Activated CD4-positive, CD25-positive, alpha-beta regulatory T cell treated with anti-CD3 and anti-CD28 coated beads, Interleukin-2, amount 50 U/mL, for 24 hours (primary cell): ENCODE measurements around the gene RYR2.

Source experiments
- ATAC-seq, 2 donors: fragments of 150-1000 bp; cut with Tn5 transposase; one replicate each; pipeline ENCODE4 v1.10.0; 2021; ENCODE audit warnings: mild to moderate bottlenecking in 1 of 2, moderate library complexity in 1 of 2

The RYR2 gene

DNA sequence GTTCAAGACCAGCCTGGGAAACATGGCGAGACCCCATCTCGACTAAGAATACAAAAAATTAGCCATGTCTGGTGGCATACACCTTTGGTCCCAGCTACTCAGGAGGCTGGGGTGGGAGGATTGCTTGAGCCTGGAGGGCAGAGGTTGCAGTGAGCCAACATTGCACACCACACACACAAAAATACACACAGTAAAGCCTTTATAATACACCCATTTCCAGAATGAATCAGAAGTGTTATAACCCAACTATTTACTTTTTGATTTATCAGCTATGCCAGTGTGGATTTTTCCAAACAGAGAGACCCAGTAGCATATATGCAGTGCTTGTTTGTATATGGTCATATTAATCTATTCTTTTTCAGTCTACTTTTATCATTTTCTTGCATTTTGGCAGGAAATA is 648.7 kb downstream of the RYR2 start:
- no peak for ATAC-seq

DNA sequence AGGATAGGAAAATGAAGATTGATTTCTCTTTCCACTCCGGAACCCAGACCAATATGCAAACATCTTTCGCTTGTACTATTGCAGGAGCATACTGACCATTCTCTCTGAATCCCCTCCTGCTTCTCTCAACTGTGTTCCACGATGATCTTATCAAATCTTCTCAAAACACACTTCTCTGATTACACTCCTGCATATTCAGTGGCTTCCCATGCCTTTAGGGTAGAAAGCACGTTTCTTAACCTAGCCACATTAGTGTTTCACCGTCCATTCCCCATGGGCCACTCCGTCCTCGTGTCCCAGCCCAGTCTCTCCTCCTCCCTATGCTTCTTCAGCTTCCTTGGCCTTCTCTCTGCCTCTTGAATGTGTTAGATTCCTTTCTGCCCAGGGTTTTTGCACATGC is 650.3 kb downstream of the RYR2 start:
- ATAC-seq = no peak

DNA sequence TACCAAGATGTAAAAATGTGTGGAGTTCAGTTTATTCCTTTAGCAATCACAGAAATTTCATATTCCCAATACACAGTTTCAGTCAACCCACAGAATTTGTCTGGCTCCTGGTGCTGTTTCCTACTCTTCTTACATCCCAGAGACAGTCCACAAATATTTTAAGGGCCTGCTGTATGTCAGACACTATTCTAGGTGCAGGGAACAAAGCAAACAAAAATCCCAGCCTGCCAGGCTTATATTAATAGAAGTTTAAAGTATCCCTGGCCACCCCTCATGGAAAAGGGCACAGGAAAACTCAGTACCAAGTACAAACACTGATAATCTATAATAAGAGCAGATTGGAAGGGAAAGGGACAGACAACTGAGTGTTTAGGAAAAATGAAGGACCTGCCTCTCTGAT is 653.9 kb downstream of the RYR2 start:
- ATAC-seq = no peak

DNA sequence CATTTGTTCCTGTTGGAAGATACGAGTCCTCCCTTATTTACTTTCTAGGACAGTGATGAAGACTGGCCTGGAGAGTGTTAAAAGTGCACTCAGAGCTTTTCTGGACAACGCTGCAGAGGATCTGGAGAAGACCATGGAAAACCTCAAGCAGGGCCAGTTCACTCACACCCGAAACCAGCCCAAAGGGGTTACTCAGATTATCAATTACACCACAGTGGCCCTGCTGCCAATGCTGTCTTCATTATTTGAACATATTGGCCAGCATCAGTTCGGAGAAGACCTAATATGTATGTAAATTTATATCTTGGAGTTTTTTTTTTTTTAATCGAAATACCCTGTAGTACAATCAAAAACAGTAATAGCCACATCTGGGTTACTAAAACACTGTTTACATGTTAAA is 658.2 kb downstream of the RYR2 start:
- ATAC-seq = no peak

DNA sequence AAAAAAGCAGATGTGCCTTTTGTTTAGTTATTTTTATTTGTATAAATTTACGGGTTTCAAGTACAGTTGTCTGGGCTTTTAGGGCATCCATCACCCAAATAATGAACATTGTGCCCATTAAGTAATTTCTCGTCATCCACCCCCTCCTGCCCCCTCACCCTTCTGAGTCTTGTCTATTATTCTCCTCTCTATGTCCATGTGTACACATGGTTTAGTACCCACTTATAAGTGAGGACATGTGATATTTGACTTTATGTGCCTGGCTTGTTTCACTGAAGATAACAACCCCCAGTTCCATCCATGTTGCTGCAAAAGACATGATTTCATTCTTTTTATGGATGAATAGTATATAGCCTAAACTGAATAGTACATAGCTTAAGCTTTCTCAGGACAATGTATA is 659.5 kb downstream of the RYR2 start:
- ATAC-seq = no peak

DNA sequence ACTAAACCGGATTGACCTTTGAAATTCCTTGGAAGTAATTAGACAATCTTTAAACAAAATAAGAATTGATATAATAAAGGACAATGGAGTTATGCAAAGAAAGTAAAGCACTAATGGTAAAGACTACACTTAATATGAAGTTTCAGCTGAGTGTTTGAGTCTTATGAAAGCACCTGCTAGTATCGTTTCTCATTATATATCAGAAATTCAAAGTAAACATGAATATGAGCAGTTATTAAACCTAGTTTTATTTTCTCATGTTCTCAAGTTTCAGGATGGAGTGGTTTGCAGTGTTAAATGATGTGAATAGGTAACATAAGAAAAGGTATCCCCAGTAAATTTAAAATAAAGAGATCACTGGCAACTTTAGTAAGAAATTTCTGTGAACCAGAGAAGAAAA is 660.2 kb downstream of the RYR2 start:
- ATAC-seq = no peak

DNA sequence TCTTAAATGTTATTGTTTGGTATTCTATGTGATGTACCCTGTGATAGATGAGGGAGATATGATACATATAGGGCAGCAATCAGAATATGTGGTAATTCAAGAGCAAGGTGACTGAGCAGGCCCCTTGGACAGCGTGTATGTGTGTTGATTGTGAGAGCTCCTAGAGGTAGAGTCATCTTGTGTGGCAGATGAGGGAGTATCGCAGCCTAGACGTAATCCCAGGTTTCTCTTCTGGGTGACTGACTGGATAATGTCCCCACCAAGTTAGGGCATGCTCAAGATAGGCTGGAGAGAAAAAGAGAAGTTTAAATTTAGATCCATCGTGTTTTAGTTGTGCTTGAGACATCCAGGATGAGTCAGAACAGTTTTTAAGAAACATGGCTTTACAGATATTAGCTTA is 663.5 kb downstream of the RYR2 start:
- ATAC-seq = no peak

DNA sequence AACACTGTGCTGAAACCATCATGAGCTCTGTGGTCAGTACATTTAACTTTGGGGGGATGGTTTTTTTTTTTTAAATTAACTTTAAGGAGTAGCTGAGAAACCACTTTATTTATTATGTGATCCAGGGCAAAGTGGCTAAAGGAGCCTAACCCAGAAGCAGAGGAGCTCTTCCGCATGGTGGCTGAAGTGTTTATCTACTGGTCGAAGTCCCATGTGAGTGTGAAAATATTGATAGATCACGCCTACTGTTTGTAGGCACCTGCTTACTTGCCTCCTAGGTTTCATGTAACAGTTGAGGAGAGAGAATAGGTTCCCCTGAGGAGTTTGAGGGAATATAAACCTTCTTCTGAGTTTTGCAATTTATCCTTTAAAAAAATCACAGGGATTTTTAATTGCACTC is 667.4 kb downstream of the RYR2 start:
- no peak for ATAC-seq

DNA sequence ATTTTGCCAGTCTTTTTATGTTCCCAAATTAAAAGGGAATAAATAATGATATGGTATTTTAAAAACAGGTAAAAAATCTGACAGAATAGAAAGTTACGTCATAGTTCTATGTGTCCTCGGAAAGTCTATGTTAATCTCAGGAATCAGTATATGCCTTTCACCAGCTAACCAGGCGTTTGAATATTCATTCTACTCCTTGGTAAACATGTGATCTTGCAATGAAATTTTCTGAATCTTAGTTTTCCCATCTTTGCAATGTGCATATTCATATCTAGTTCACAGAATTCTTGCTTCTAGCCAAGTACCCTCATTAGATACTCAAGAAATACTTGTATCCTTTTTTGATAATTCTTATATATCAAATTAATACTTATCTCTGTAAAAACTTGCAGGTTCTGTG is 669.3 kb downstream of the RYR2 start:
- ATAC-seq = no peak

DNA sequence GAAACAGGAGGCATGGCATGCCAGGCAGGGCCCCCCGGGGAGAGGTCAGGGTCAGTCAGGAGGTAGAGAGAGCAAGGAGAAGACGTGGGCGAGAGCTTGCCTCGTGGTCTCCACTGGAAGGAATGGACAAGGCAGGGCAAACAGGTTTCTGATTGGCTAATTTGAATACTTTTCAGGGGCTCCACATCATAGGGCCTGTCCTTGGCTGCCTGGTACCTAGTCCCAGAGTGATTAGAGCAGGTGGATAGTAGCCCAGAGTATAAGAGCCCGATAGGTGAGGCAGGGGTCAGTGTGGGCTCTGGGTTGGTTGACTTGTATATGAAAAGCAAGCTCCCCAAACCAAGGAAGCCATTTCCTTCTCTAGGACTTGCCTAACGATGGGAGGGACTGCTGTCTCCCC is 670.1 kb downstream of the RYR2 start:
- ATAC-seq = no peak

DNA sequence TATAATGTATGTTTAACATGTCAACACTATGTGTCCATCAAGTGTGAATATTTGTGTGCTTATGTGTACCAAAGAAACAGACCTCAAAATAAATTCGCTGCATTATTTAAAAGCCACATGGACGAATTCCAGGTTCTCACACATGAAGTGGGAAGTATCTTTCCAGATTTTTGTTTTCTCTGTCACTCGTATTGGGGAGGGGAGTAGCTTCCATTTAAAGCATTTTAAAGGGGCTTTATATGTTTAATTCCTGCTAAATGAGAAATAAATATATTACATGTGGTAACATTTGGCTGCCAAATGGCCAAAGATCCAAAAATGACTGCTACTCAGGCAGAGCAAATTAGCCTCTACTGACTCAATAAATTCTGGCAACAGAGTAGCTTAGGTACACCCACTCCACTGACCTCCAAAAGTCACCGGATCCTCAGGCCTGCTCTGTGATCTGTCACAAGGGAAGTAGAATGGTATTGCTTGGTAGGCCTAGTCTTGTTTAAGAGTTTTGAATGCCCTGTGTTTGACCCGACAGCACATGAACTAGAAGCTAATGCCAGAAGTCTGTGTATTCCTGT is 670.7 kb downstream of the RYR2 start:
- no peak for ATAC-seq

DNA sequence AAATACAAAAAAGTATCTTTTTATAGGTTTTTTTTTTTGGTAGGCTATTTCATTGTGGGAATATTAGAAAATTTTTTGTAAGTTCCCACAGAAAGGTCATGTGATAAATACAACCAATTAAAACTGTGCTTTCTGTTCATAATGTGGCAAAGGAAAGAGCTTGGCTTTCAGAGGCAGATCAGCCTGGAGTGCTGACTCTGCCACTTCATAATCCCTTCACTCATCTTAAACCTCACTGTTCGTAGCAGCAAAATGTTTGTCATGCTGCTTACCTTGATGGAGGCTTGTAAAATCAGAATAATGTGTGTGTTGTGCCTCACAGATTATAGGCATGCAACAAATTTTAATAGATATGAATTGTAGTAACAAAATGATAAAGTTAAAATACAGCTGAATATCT is 671.9 kb downstream of the RYR2 start:
- no peak for ATAC-seq

DNA sequence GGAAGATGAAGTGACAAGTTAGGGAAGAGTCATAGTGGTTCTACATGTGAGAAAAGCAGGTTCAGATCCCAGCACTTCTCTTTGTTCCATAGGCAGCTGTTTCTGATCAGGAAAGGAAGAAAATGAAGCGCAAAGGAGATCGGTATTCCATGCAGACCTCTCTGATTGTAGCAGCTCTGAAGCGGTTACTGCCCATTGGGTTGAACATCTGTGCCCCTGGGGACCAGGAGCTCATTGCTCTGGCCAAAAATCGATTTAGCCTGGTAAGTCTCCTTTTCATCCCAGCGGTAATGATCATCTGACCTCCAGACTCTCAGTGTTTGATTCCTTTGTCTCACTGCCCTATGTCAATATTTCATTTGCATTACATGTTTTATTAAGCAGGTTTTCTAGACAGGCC is 675.1 kb downstream of the RYR2 start:
- no peak for ATAC-seq

DNA sequence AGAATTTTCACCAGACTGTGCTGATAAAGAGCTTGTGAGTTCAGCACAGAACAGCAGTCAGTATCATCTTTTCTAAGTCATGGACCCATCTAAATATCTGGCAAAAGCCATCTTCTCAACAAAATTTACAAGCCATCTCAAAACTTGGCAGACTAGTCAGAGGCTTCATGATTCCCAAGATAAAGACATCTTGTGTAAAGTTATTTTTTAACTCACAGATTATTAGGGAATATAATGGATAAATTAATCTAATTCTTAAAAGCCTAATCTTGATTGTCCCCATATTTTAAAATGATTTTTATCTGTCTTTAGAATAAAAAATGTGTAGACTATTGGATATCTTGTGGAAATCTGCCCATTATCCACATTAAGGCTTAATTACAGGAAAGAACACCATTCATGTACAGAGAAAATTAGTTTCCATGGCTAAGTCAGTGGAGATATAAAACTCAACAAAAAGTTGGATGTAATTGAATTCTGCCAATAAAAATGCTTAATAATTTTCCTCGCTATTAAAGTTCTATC is 688.9 kb downstream of the RYR2 start:
- no peak for ATAC-seq

DNA sequence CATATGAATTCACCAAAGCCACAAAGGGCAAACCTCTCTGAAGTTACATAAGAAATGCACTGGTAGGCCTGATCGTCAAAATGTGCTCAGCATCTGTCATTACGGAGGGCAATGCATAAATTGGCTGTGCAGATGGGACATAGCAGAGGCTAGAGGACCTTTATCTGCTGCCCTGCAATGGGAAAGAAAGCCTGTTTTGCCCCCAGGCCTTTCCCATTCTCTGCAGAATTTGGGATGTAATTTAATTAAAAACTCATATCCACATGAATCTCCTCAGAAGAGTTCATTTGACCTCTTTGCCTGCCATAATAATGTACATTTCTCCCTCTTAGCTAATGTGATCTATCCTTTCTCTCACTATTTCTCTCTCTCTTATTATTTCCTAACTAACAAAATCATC is 690.7 kb downstream of the RYR2 start:
- ATAC-seq = no peak

DNA sequence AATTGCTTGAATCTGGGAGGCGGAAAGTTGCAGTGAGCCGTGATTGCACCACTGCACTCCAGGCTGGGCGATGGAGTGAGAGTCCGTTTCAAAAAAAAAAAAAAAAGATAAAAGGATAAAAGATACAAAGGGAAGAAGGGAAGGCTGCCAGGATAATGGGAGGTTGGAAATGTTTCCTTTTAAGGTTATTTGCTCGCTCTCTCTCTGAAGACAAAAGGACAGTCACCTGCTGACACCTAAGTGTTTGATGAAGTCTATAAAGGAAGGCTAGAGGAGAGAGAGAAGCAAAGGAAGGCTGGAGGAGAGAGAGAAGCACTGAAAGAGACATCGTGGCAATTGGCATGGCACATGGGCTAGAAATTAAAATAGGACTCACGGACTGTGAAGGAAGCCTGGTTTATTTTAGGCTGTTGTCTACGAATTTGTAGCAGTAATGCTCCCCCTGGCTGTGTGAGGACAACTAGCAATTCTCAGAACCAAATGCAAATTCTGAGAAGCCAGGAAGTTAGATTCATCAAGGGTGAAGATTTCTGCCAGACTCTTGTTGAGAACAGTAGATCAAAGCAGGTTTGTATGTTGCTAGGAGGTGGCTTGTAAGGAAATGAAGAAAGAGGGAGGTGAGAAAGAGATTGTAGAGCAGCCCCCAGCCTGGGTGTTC is 694.5 kb downstream of the RYR2 start:
- peak in 1 of 2 donors; percentile 38 for ATAC-seq

DNA sequence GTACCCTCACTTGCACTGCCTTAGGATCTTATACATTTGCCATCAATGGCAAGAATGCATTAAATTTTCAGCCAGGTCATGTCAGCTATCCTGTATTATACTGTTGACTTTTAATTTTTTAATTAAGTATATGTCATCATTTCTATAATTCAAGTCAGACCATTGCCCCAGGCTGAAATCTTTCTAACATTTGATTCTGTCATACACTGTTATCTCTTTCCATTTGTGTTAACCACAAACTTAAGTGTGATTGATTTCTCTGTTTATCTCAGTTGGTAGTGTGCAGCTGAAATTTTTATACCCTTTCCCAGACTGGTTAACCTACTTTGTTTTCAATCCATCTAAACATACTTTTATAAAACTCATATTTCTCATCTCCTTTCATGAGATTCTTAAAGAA is 695.5 kb downstream of the RYR2 start:
- ATAC-seq = no peak

DNA sequence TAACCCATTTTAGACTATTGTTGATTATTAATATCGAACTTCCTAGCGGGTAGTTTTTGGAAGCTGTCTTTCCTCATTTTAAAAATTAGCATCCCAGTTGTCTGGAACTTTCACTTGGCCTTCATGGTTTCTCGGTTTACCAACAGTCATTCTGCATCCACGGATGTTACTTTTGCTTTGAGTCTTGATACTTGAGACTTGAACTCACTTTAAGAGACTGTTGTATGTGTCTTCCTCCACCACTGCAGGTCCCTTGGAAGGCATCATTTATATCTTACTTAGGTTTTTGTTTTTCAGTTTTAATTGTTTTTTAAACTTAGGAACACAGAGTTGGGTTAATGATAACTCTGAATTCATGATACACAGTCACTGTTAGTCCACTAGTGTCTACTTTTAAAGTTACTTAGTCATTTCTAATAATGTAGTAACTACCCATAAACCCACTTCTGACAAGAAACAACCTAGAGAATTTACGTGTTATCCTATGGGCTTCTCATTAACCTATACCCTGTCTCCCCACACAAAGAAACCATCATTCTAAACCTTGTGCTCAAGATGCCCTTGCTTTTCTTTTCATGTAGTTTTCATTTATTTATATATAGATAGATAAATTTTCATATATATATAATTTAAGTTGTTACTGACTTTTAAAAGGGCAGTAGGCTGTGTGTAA is 696.1 kb downstream of the RYR2 start:
- no peak for ATAC-seq

DNA sequence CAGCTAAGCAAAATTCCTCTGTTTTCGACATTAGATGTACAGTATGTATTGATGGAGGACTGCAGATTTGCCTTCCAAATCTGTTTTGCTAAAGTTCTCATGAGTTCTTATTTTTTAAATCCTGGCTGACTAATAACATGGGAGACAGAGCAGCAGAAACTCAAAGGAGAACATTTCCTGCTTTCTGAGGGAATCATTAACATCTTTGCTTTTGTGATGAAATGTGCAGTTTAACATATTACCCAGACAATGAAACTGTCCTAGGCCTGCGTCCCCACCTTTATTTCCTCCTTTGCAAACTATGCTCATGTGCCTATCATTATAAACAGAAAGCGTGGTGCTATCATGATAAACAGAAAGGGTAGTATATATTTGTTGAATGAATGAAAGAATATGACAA is 698.9 kb downstream of the RYR2 start:
- no peak for ATAC-seq

DNA sequence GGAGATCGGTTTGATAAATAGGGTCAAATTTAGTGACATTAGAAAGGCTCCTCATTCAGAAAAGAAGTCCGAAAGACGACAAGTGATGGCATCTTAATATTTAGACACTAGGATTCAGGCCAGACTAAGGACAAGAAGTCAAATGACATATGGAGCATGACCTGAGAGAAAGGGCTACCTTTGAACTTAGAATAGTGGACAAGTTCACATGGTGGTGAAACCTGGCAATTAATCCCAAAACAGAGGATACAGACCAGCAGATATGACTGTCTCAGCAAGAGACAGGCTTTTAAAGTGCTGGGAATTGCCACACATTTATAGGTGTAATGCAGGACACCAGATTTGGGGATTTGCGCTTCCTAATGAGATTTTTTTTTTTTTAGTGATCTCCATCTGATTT is 703.6 kb downstream of the RYR2 start:
- ATAC-seq = no peak

DNA sequence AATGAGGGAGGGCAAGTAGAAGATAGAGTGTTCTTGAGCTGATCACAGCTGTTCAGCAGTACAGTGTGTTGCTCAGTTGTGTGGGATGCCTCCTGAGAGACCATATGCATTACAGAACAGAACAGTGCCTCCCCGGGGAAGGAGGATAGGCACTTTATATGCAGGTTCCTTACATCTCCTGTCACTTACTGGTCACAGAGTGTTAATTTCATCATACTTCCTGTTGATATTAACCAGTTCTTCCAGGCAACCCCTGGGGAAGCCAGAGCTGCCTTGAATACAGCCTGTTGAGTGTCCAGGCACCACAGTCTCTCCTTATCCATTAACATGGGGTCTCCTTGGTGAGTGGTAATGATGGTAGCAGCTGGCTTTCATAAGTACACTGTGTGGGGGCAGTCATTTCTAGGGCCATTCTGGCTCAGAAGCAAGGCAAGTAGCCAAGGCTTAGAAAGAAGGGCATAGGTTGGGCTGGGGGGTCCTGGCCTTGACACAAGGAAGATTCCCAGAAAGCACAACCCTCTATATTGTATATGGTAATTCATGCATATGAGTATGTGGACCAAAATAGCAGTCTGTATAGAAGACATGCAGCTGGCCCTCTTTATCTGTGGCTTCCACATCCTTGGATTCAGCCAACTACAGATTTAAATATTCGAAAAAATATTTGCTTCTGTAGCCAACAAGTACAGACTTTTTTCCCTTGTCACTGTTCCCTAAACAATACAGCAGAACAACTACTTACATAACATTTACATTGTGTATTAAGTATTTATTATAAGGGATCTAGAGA is 706.4 kb downstream of the RYR2 start:
- ATAC-seq = no peak

DNA sequence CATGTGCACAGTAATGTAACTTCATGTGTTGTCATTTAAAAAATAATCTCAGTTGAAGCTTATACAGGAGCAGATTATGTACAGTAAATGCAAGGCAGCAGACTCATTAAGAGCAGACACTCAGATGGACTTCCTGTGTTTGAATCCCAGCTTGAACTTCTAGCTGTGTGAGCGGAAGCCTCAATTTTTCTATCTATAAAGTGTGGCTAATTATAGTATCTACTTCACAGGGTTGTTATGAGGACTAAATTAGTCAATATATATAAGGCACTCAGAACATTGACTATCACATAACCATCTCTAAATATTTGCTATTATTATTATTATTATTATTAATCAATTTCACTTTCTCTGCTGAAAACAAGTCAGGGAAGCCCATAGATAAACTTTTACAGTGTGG is 707.1 kb downstream of the RYR2 start:
- no peak for ATAC-seq

DNA sequence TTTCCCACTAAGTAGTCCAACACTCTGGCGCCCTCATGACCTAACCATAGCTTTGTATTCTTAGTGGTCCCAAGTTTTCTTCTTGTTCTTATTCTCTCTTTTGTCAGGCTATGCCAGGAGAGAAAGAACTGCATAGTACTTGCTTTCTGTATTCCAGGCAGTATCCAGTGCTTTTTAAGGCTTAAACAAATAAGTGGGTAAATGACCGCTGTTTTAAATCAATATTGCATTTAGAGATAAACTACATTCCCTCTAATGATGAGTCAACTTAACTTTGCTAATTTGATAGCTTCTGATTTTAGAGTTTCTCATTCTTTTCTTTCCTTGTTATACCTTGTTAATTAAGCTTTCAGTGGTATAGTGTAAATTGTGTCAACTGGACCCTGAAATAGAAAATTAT is 709.1 kb downstream of the RYR2 start:
- ATAC-seq = no peak

DNA sequence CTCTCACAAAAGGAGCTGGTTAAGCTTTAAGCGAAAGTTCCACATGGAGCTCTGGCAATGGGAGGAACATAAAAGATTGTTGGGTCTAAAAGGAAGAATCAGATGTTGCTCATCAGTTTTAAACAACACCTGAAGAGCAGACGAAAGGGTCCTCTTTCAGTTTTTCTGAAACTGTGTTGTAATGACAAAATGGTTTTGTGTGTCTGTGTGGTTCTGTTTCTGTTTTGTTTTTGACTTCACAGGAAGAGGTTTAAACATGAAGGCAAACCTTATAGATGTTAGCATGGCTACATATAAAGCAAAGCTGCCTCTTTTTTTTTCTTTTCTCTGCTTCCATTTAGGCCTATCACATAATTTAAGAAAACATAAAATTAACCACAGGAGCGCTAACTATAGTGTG is 712.6 kb downstream of the RYR2 start:
- ATAC-seq = no peak
